ENCODE measurements around the gene PTPRN2. TPM values are rescaled to one million over a fixed set of nuclear protein-coding genes. Genes with fewer than 3 reads are reported as not detected.

The PTPRN2 gene
- total and polyA plus RNA-seq, 2 donors (not counting 1 experiment from before 2014, with no cell fraction given) = 0.54 to 1.2 TPM

DNA sequence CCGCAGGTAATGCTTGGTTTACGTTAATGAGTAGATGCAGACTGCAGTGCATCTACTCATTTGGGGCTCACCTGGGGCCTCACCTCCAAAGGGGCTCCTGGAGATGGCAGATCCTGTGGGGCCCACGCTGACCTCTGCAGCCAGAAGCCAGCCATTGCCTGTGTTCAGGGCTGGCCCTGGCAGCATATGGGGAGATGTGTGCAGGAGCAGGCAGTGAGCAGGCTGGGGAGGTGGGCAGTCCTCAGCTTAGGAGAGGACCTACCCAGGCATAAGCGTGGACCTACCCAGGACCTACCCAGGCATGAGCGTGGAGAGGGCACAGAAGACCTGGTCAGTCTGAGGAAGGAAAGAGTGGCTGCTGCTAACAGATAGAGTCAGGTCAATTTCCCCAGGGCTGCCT lies 178.5 kb downstream of the PTPRN2 start:
- no peaks in the 10 kb centered on the region for H4K20me1 ChIP-seq (ENCODE audit: control insufficient read depth, extremely low read depth, insufficient read depth, low read length)
- H3K79me2 ChIP-seq (ENCODE audit: control insufficient read depth, insufficient read depth, low read length) = no peaks in the 10 kb centered on the region
- TF ChIP-seq, protein P1, sequence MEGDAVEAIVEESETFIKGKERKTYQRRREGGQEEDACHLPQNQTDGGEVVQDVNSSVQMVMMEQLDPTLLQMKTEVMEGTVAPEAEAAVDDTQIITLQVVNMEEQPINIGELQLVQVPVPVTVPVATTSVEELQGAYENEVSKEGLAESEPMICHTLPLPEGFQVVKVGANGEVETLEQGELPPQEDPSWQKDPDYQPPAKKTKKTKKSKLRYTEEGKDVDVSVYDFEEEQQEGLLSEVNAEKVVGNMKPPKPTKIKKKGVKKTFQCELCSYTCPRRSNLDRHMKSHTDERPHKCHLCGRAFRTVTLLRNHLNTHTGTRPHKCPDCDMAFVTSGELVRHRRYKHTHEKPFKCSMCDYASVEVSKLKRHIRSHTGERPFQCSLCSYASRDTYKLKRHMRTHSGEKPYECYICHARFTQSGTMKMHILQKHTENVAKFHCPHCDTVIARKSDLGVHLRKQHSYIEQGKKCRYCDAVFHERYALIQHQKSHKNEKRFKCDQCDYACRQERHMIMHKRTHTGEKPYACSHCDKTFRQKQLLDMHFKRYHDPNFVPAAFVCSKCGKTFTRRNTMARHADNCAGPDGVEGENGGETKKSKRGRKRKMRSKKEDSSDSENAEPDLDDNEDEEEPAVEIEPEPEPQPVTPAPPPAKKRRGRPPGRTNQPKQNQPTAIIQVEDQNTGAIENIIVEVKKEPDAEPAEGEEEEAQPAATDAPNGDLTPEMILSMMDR (conservative IDR thresholded peaks at IDR 0.05 in 1 of 2, IDR thresholded peaks at IDR 0.05 in 1 of 2; ENCODE audit: low read depth in 1 of 2, low read length in 2 of 2) = no peak
- TF ChIP-seq EZH2 (IDR thresholded peaks at IDR 0.05; ENCODE audit: low read length, missing control alignments) = no peak
- no peaks in the 10 kb centered on the region for H3K36me3 ChIP-seq (ENCODE audit: control insufficient read depth, insufficient read depth, low read length)
- no peak overlapping the region for H3K4me3 ChIP-seq (replicated peaks in 1 of 4; ENCODE audit: control extremely low read depth in 1 of 4, insufficient read depth in 1 of 4, low read depth in 3 of 4, low read length in 4 of 4)
- H3K9me3 ChIP-seq (ENCODE audit: control insufficient read depth, insufficient read depth, low read depth, low read length) = no peaks in the 10 kb centered on the region
- H3K9ac ChIP-seq (ENCODE audit: insufficient read depth, low read length) = no peak overlapping the region
- no peak for DNase-seq (ENCODE audit: low read depth in 2 of 2)
- no peak overlapping the region for H3K4me2 ChIP-seq (ENCODE audit: extremely low read depth, insufficient read depth, low read length)
- H2AFZ ChIP-seq (ENCODE audit: low read length) = no peak overlapping the region
- H3K27me3 ChIP-seq (ENCODE audit: control insufficient read depth, insufficient read depth, low read length) = no peaks in the 10 kb centered on the region
- H3K4me1 ChIP-seq (ENCODE audit: control insufficient read depth, extremely low read depth, insufficient read depth, low read length) = no peaks in the 10 kb centered on the region
- H3K27ac ChIP-seq (ENCODE audit: insufficient read depth, low read length) = no peak overlapping the region

DNA sequence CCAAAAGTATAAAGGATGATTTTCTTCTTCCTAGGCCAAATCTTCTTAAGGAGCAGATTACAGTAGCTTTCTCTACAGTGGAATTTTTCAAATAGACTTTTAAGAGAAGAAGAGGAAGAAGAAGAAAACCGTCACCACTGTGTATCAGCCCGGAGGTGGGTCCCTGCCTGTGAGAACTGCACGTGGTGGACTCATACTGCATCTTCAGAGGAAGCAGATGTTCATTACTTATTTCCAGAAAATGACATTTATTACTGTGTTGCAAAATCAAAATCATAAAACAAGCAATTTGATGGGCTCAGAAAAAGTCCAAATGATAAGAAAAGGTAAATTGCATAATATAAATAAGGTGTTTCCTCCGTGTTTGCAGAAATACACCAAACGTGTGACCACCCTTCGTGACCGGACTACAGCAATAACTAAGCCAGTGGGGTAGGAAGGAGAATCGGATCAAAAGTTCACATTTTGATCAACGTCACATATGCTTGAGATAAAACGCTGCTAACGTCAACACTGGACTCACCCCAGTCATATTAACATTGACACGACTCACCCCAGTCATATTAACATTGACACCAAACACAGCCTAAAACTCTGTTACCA lies 179.2 kb downstream of the PTPRN2 start:
- Histone ChIP-seq H3K9me3 (ENCODE audit: control insufficient read depth, insufficient read depth, low read depth, low read length) (no peaks in the 10 kb centered on the region), H3K79me2 (ENCODE audit: control insufficient read depth, insufficient read depth, low read length) (no peaks in the 10 kb centered on the region), H3K4me3 (replicated peaks in 1 of 4; ENCODE audit: control extremely low read depth in 1 of 4, insufficient read depth in 1 of 4, low read depth in 3 of 4, low read length in 4 of 4) (no peak overlapping the region), H3K4me2 (ENCODE audit: extremely low read depth, insufficient read depth, low read length) (no peak overlapping the region), H3K9ac (ENCODE audit: insufficient read depth, low read length) (no peak overlapping the region), H3K36me3 (ENCODE audit: control insufficient read depth, insufficient read depth, low read length) (no peaks in the 10 kb centered on the region), H2AFZ (ENCODE audit: low read length) (no peak overlapping the region), H3K27me3 (ENCODE audit: control insufficient read depth, insufficient read depth, low read length) (no peaks in the 10 kb centered on the region), H4K20me1 (ENCODE audit: control insufficient read depth, extremely low read depth, insufficient read depth, low read length) (no peaks in the 10 kb centered on the region), H3K4me1 (ENCODE audit: control insufficient read depth, extremely low read depth, insufficient read depth, low read length) (no peaks in the 10 kb centered on the region), H3K27ac (ENCODE audit: insufficient read depth, low read length) (no peak overlapping the region)
- TF ChIP-seq EZH2 (IDR thresholded peaks at IDR 0.05; ENCODE audit: low read length, missing control alignments) = no peak
- TF ChIP-seq, protein P1 (conservative IDR thresholded peaks at IDR 0.05 in 1 of 2, IDR thresholded peaks at IDR 0.05 in 1 of 2; ENCODE audit: low read depth in 1 of 2, low read length in 2 of 2) = no peak
- DNase-seq (ENCODE audit: low read depth in 2 of 2) = no peak

DNA sequence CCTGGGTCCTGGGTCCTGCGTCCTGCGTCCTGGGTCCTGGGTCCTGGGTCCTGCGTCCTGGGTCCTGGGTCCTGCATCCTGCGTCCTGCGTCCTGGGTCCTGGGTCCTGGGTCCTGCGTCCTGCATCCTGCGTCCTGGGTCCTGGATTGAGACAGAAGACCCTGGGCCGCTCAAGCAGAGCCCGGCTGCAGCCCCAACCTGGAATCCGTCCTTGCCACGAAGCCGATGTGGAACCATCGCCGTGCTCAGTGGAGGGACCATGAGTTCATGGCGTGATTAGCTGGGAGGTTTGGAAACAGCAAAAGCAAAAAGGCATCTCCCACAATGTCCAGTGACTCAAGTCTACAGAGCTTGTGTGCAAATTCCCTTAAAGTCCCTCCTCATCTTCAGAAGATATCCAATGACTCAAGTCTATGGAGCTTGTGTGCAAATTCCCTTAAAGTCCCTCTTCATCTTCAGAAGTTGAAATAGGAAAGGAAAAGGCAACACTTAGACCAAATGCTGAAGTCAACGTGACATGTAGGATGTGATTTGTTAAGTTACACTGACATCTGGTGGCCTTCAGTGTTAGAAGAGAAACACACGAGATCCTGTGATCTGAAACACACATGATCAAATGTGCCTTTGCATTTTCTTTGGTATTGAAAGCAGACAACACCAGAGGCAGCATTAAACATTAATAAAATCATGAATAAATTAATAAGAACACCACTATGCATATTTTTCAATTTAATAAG lies 179.9 kb downstream of the PTPRN2 start:
- H3K27ac ChIP-seq (ENCODE audit: insufficient read depth, low read length) = no peak overlapping the region
- H3K9me3 ChIP-seq (ENCODE audit: control insufficient read depth, insufficient read depth, low read depth, low read length) = no peaks in the 10 kb centered on the region
- no peaks in the 10 kb centered on the region for H3K36me3 ChIP-seq (ENCODE audit: control insufficient read depth, insufficient read depth, low read length)
- no peak overlapping the region for H2AFZ ChIP-seq (ENCODE audit: low read length)
- no peak overlapping the region for H3K4me3 ChIP-seq (replicated peaks in 1 of 4; ENCODE audit: control extremely low read depth in 1 of 4, insufficient read depth in 1 of 4, low read depth in 3 of 4, low read length in 4 of 4)
- H4K20me1 ChIP-seq (ENCODE audit: control insufficient read depth, extremely low read depth, insufficient read depth, low read length) = no peaks in the 10 kb centered on the region
- H3K9ac ChIP-seq (ENCODE audit: insufficient read depth, low read length) = no peak overlapping the region
- no peaks in the 10 kb centered on the region for H3K4me1 ChIP-seq (ENCODE audit: control insufficient read depth, extremely low read depth, insufficient read depth, low read length)
- DNase-seq (ENCODE audit: low read depth in 2 of 2) = peak; percentile 17 to 24
- no peak overlapping the region for H3K4me2 ChIP-seq (ENCODE audit: extremely low read depth, insufficient read depth, low read length)
- TF ChIP-seq EZH2 (IDR thresholded peaks at IDR 0.05; ENCODE audit: low read length, missing control alignments) = no peak
- TF ChIP-seq, protein P1 (conservative IDR thresholded peaks at IDR 0.05 in 1 of 2, IDR thresholded peaks at IDR 0.05 in 1 of 2; ENCODE audit: low read depth in 1 of 2, low read length in 2 of 2) = peak in 1 of 2 donors; percentile 6
- no peaks in the 10 kb centered on the region for H3K27me3 ChIP-seq (ENCODE audit: control insufficient read depth, insufficient read depth, low read length)
- no peaks in the 10 kb centered on the region for H3K79me2 ChIP-seq (ENCODE audit: control insufficient read depth, insufficient read depth, low read length)

Data from fibroblast of lung (primary cell).